Panc1 (cell line): ENCODE measurements around the gene ATG10. TPM values are rescaled to one million over a fixed set of nuclear protein-coding genes. Genes with fewer than 3 reads are reported as not detected.

ENCODE experiments used
- ATAC-seq: fragments of 200-7000 bp; cut with Tn5 transposase; 2 replicates; pipeline ENCODE4 v1.9.1; 2020; ENCODE audit warnings: mild to moderate bottlenecking, moderate library complexity
- BruUV-seq: library from RNA; stranded (reverse); fragments of 400-500 nt; replicated peaks from 2 replicates; lab custom pipeline; 2021; lab: Mats Ljungman, UMichigan
- CTCF ChIA-PET: fragments of 300-600 bp; sonication (Branson Sonifier 250); formaldehyde crosslinking; loops from one replicate; lab custom pipeline; 2022; ENCODE audit warnings: antibody characterized with exemption; lab: Charles Lee
- POLR2A ChIA-PET: fragments of 300-600 bp; sonication (Branson Sonifier 250); formaldehyde crosslinking; loops from one replicate; lab custom pipeline; 2022; ENCODE audit warnings: antibody characterized with exemption; lab: Charles Lee
- DNase-seq: peaks from one replicate; pipeline ENCODE4 v3.0.0-alpha.2; 2010; ENCODE audit warnings: low read depth, low spot score
- H3K27ac ChIP-seq: 2 replicates; pipeline ENCODE4 v1.5.1; 2011; ENCODE audit warnings: mild to moderate bottlenecking, low read length, inconsistent platforms
- H3K27me3 ChIP-seq: fragments of 200-500 bp; sonication (Bioruptor generic); 2 replicates; pipeline ENCODE4 v1.6.0; 2014; ENCODE audit warnings: low read length, inconsistent platforms; ENCODE audit not compliant: control insufficient read depth, insufficient read depth
- H3K36me3 ChIP-seq: fragments of 200-500 bp; sonication (Bioruptor generic); 2 replicates; pipeline ENCODE4 v1.5.1; 2014; ENCODE audit warnings: inconsistent platforms, mild to moderate bottlenecking, low read length, moderate library complexity; ENCODE audit not compliant: control insufficient read depth, insufficient read depth
- H3K4me1 ChIP-seq: 2 replicates; pipeline ENCODE4 v1.5.1; 2011; ENCODE audit warnings: inconsistent platforms, mild to moderate bottlenecking, low read length, moderate library complexity; ENCODE audit not compliant: control insufficient read depth, insufficient read depth
- H3K4me3 ChIP-seq, 2 experiments: 2 replicates each; pipeline ENCODE4 v1.5.1; 2011 to 2012; ENCODE audit warnings: low read depth in 2 of 2, low read length in 2 of 2, mild to moderate bottlenecking in 2 of 2, inconsistent platforms in 1 of 2, moderate library complexity in 1 of 2
- H3K9me3 ChIP-seq: fragments of 200-500 bp; sonication (Bioruptor generic); 2 replicates; pipeline ENCODE4 v1.5.1; 2014; ENCODE audit warnings: low read depth, mild to moderate bottlenecking, inconsistent platforms, low read length, moderate library complexity; ENCODE audit not compliant: control insufficient read depth, insufficient read depth
- CTCF ChIP-seq: fragments of 450-650 bp; IDR thresholded peaks from 2 replicates; pipeline ENCODE4 v1.5.1; 2017; ENCODE audit warnings: mild to moderate bottlenecking
- POLR2AphosphoS5 ChIP-seq: IDR thresholded peaks from 2 replicates; pipeline ENCODE4 v1.6.1; 2012; ENCODE audit warnings: mild to moderate bottlenecking, low read depth, low read length, moderate library complexity
- REST ChIP-seq, 2 experiments: IDR thresholded peaks; 2 replicates each; pipeline ENCODE4 v1.6.1; 2011 to 2012; ENCODE audit warnings: low read depth in 2 of 2, control low read depth in 1 of 2, low read length in 1 of 2, mild to moderate bottlenecking in 1 of 2, moderate library complexity in 1 of 2; ENCODE audit not compliant: insufficient read depth in 1 of 2
- SIN3A ChIP-seq: IDR thresholded peaks from 2 replicates; pipeline ENCODE4 v1.6.1; 2012; ENCODE audit warnings: low read depth, mild to moderate bottlenecking, low read length, moderate library complexity, borderline replicate concordance; ENCODE audit not compliant: insufficient read depth
- TCF7L2 ChIP-seq: IDR thresholded peaks from 2 replicates; pipeline ENCODE4 v1.6.1; 2011; ENCODE audit warnings: mild to moderate bottlenecking, low read depth, low read length, inconsistent platforms
- in situ Hi-C: cut with HindIII; loops from 2 replicates; pipeline ENCODE4 v1.10.0; 2016; ENCODE audit warnings: low sequenced_read_pairs, low pct_unique_long_range_greater_than_20kb
- intact Hi-C: fragments of 100-400 bp; cut with micrococcal nuclease; formaldehyde crosslinking; loops from one replicate; pipeline ENCODE4 v1.10.0; 2022; ENCODE audit not compliant: unreplicated experiment
- total RNA-seq: library from RNA; stranded (reverse); gene quantifications from one replicate; pipeline ENCODE4 v1.2.1, GENCODE V29; 2021; ENCODE audit not compliant: unreplicated experiment

The ATG10 gene
- total RNA-seq, 1 experiment from 2014 or later, result 14.0 TPM

GRCh38 chr5:81936066-81936465 lies 35.8 kb upstream of the ATG10 start:
- DNase-seq, result no peak
- H3K4me3 ChIP-seq, result no peak overlapping the region
- H3K9me3 ChIP-seq, result no peaks in the 10 kb centered on the region
- intact Hi-C loops, result no loop called here
- H3K27me3 ChIP-seq, result no peaks in the 10 kb centered on the region
- TF ChIP-seq POLR2AphosphoS5 (no peak), CTCF (no peak), REST (IDR thresholded peaks at IDR 0.05; ENCODE audit: insufficient read depth in 1 of 2, low read depth in 2 of 2, low read length in 1 of 2) (no peak), SIN3A (no peak), TCF7L2 (no peak)
- H3K36me3 ChIP-seq, result no peaks in the 10 kb centered on the region
- POLR2A ChIA-PET, result no interaction called here
- CTCF ChIA-PET, result no interaction called here
- no peaks in the 10 kb centered on the region for H3K4me1 ChIP-seq
- no peak for ATAC-seq
- in situ Hi-C loops, result no loop called here
- H3K27ac ChIP-seq, result no peak overlapping the region
- BruUV-seq, result no TSS peak

- Histone ChIP-seq H3K27ac (no peak overlapping the region), H3K4me1 (no peaks in the 10 kb centered on the region), H3K36me3 (no peaks in the 10 kb centered on the region), H3K27me3 (no peaks in the 10 kb centered on the region), H3K9me3 (no peaks in the 10 kb centered on the region), H3K4me3 (no peak overlapping the region)
- BruUV-seq, result no TSS peak
- intact Hi-C loops, result no loop called here
- in situ Hi-C loops, result no loop called here
- ChIA-PET CTCF (no interaction called here), POLR2A (no interaction called here)
- ATAC-seq (no peak), DNase-seq (no peak)
- TF ChIP-seq SIN3A (no peak), REST (IDR thresholded peaks at IDR 0.05; ENCODE audit: insufficient read depth in 1 of 2, low read depth in 2 of 2, low read length in 1 of 2) (no peak), POLR2AphosphoS5 (no peak), CTCF (no peak), TCF7L2 (no peak)
Observed at GRCh38 chr5:81936750-81937149, 35.1 kb upstream of the ATG10 start.
